CD4-positive, alpha-beta T cell treated with Interleukin-15 for 1 hour (primary cell): ENCODE results near the gene SULT1C4.

ENCODE experiments used
- DNase-seq: peaks from one replicate; pipeline ENCODE4 v3.0.0-alpha.2; 2020

The SULT1C4 gene

GRCh38 chr2:108376774-108377173 lies 980 bp upstream of the SULT1C4 start:
- no peak for DNase-seq

- DNase-seq, result no peak
These were observed 353 bp upstream of the SULT1C4 start for GRCh38 chr2:108377401-108377800.

- no peak for DNase-seq
These were observed 1.1 kb downstream of the SULT1C4 start for GRCh38 chr2:108378851-108379250.

DNA sequence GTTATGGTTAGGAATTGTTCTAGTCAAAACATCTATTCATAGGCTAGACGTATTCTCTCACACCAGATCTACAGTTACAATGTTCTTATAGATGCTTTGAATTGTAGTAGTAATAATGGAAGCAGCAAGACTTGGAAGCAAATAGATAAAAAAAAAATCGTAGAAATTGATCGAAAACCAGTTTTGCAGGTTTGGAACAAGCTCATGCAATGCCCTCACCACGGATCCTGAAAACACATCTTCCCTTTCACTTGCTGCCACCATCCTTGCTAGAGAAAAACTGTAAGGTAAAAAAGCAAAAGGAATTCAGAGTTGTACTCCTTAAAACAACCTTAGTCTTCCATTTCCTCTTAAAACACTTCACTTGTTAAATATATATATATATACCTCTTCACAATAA lies 4.4 kb downstream of the SULT1C4 start:
- DNase-seq, result no peak

DNA sequence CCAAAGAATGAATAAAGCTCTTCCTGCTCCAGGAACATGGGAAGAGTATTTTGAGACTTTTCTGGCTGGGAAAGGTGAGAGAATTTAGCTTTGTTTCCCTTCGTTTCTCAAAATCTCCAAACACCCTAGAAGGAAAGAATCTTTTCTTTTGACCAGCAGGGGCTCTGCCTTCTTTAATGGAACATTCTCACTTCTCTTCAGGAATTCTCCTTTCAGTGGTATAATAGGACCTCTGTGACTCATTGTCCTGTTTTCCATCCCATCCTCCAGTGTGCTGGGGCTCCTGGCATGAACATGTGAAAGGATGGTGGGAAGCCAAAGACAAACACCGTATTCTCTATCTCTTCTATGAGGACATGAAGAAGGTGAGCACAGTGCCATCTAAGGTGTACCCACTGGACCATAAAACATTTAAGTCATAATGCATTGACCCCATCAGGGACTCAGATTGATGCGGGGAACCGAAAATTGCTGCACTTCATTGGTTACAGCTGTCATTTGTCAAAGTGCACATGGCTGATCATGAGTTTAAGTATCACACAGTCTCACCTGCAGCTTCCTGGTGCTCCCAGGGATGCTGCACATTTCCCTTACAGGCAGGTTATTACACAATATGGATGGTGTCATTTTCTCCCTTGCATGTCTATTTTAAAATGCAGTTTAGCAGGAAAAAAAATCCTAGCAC lies 5.5 kb downstream of the SULT1C4 start:
- no peak for DNase-seq

- DNase-seq, result no peak
These were observed 7.1 kb downstream of the SULT1C4 start for GRCh38 chr2:108384662-108385393.

DNA sequence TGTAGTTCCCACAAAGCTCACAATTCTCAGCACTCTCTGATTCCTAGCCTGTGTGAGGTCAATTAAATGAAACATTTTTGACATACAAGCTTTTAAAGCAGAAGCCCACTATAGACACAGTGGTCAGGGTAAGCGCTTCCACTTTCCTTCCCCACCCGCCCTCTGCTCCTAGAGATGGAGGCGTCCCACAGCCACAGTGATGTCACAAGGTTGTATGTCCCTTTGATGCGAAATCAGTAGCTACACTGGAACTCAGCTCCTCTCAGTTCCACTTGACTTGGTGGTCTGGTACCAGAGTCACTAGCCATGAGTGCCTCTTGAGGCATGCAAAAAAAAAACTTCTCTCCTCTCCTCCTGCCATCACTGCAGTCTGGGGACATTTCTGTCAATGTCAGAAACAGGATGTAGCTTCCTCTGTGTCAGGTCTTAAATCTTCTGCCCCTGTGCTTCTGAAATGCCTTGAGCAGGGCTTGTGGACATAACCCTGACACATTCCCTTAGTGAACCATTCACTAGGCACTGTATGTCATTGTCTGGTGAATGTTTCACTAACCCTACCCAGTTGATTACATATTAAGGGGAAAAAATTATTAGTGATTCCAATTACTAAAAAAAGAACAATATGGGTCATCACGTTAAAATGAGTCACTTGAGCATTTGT lies 7.8 kb downstream of the SULT1C4 start:
- DNase-seq, result no peak

DNA sequence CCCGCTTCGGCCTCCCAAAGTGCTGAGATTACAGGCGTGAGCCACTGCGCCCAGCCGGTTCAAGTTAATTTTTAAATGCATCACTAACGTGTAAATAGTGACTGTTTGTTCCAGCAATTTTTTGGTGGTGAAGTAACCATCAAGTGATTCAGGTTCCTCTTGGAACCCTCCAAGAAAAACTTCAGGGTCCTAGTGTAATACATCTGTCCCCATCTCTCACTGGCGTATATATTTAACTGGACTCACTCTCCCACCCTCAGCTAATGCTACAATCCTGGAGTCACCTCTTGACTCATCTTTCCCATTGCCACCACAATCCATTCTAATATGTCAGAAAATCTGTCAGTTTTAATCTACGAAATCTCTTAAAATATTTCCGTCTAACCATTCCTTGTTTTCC lies 10.3 kb downstream of the SULT1C4 start:
- no peak for DNase-seq

DNA sequence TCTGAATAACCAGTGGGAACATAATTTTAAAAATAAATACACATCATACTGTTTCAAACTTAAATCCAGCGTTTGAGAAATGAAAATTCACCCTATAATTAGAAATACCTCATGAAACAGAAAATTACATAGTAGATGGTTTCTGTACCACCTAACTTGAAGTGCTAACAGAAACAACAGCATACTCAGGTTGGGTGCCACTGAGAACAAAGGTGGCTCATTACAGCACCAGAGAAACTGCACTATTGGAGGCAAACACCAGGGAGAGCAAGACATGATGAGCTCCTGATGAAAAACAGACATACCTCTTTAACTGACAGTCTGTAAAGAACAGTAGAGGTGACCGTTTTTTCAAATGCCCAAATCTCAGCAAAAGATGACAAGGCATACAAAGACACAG lies 12.6 kb downstream of the SULT1C4 start:
- DNase-seq, result no peak

DNA sequence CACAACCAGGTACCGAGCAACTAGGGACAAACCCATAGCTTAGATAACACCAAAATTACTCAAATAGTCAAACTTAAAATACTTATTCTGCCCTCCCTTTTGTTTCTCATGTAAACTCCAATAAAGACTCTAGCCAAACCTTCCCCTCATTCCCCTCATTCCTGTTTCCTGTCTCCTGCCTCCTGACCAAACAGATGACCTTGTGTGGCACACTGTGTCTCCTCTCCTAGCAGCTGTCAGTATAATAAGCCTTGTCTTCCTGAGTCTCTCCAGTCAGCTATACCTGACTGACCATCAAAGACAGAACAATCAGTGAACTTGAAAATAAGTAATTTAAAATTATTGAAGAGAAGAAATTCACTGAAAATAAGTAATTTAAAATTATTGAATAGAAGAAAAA lies 14.3 kb downstream of the SULT1C4 start:
- DNase-seq, result no peak

- DNase-seq, result no peak
These were observed 15.4 kb downstream of the SULT1C4 start for GRCh38 chr2:108393197-108393596.

DNA sequence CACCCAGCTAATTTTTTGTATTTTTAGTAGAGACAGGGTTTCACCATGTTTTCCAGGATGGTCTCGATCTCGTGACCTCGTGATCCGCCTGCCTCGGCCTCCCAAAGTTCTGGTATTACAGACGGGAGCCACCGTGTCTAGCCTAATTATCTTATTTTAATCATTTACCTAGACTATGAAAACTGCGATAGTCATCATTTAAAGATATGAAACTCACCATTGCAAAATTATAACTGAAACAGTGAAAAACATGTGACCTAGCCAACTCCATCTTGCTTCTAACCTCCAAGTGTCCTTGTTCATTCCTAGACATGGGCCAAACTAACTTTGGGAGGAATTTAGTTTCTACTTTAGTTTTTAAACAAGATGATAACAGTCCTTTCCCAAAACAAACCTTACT lies 17.4 kb downstream of the SULT1C4 start:
- DNase-seq, result no peak

- DNase-seq, result no peak
These were observed 19.1 kb downstream of the SULT1C4 start for GRCh38 chr2:108396845-108397244.

GRCh38 chr2:108399479-108399878 lies 21.7 kb downstream of the SULT1C4 start:
- DNase-seq, result no peak

DNA sequence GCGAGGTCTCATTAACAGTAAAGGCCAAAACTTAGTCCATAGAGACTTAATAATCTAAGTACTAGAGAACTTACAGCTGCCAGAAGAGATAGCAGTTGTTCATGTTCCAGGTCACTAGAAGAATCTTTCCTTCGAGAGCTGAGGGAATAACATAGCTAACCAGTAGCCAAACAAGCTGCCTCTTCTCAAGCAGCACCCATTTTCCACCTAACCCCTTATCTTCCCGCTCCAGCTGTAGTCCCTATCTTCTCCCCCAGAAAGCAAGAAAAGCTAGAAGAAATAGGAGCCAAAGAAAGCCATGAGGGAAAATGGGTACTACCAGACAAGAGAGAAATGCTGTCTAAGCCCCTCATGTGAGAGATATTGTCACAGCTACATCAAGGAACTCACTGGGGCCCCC lies 24.0 kb downstream of the SULT1C4 start:
- no peak for DNase-seq

DNA sequence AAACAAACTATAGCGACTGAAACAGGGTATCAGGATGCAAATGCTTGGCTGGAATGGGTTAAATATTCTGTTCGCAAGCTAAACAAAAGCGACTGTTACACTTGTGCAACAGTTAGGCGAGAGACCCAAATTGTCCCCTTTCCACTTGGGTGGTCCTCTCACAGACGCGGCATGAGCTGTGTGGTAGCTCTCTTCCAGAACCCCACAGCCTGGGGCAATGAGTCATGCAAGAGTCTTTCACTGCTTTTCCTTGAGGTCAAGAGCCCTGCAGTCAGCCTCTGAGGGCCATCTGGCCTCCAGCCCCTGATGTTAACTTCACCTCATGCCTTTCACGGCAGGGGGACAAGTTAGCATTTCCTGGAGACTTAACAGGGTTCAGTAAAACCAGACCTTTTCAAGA lies 25.7 kb downstream of the SULT1C4 start:
- DNase-seq, result no peak

DNA sequence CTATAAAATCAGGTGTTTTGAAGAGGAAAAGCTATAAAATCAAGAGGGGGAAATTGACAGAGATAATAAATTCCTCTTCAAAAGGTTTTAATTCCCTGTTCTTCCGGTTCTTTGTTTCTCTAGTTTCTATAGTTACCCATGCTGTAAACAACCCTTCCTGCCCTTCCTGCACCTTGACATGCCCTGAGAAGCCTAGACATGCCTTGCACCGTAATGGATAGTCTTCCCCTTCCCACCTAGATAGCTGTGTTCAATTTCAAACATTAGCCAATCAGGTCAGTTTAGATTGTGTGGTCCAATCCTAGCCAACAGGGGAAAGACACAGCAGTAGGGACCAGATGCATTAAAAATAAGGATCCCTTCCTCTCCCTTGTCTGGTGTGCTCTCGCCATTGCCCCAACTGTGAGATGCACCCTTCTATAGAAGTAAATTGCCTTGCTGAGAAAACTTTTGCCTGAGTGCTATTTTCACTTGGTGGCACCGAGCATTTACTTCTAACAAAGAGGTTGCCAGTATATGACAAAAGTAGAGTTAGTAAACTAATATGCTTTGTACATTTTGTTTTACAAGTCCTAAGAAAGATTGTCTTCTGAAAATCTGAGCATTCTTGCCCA lies 27.1 kb downstream of the SULT1C4 start:
- no peak for DNase-seq

DNA sequence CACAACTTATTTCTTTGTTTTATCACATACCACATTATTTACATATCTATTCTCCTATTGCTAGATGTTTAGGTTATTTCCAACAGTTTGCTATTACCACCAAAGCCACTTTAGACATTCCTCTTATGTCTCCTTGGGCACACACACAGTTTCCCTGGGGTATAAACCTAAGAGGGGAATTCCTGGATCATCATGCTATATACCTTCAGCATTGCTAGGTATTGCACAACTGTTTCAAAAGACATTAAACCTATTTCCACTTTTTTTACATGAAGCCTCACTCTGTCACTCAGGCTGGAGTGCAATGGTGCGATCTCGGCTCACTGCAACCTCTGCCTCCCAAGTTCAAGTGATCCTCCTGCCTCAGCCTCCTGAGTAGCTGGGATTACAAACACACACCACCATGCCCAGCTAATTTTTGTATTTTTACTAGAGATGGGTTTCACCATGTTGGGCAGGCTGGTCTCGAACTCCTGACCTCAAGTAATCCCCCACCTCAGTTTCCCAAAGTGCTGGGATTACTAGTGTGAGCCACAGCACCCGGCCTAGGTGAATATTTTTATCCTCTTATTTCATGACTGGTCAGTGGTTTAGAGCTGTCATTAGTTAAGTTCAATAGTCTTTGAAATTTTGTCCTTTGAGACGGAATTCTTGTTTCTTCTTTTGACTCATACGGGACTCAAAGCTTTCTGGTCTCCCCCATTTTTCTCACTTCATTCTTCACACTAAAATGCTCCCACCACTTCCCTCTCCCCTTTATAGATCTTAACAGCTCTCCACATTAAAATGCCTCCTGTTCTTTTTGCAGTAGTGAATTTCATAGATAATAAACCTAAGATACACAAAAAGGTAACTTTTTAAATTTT lies 30.3 kb downstream of the SULT1C4 start:
- no peak for DNase-seq

GRCh38 chr2:108409768-108410167 lies 32.0 kb downstream of the SULT1C4 start:
- DNase-seq, result no peak

- no peak for DNase-seq
These were observed 35.4 kb downstream of the SULT1C4 start for GRCh38 chr2:108412995-108413710.

- DNase-seq, result no peak
These were observed 35.9 kb downstream of the SULT1C4 start for GRCh38 chr2:108413711-108414095.

DNA sequence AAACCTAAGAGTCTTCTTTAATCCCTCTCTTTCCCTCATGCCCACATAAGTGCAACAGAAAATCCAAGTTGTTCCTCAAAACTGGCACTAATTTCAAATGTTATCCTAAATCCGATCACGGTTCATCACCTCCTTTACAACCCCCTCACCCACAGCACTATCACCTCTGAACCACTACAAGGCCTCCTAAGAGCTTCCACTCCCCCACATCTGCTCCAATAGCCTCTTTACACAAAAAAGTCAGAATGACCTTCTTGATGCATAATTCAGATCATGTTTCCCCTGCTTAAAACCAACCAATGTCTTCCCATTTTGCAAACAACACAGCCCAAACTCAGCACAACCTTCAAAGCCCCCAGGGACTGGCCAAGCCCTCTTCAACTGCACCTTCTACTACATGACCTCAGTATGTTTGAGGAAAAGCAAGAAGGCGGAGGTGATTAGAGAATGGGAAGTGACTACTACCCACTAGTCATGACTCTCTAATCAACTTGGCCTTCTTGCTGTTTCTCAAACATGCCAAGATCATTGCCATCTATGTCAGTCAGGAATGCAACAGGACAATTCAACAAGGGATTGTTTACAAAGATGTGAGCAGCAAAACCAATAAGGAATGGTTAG lies 36.6 kb downstream of the SULT1C4 start:
- no peak for DNase-seq
